ENCODE data around the gene NFATC1.

DNA sequence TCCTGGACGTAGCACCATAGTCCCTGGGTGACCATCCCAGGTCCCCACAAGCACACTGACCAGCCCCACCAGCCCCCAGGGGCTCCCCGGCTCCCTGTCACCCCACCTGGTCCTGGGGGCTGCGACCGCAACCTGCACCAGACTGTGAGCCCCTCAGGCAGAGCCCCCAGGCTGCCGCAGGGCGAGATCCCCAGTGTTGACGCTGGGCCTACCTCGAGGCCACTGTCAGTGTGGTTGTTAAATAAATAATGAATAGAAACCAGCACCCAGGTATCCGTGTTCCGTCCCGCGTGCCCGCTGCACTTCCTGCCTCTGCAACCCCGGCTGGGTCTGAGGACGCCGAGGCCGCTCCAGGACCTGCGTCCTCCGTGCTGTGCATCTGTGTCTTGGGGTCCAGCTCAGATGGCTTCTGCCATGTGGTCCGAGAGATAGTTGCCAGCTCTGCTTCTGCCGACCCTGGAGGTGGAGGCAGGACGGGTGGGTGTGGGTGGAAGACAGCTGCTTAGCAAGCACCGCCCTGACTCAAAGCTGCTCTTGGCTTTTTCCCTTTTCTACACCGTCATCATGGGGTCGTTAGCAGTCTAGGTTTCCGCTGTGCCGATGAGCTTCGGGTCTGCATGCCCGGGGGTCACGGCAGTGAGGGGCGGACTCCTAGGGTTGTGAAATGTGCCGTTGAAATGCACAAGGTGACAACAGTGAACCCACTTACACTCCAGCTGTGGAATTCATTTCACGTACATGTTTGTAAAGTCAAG, 74.2 kb downstream of the NFATC1 start:
- TF ChIP-seq, protein P1, sequence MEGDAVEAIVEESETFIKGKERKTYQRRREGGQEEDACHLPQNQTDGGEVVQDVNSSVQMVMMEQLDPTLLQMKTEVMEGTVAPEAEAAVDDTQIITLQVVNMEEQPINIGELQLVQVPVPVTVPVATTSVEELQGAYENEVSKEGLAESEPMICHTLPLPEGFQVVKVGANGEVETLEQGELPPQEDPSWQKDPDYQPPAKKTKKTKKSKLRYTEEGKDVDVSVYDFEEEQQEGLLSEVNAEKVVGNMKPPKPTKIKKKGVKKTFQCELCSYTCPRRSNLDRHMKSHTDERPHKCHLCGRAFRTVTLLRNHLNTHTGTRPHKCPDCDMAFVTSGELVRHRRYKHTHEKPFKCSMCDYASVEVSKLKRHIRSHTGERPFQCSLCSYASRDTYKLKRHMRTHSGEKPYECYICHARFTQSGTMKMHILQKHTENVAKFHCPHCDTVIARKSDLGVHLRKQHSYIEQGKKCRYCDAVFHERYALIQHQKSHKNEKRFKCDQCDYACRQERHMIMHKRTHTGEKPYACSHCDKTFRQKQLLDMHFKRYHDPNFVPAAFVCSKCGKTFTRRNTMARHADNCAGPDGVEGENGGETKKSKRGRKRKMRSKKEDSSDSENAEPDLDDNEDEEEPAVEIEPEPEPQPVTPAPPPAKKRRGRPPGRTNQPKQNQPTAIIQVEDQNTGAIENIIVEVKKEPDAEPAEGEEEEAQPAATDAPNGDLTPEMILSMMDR (IDR thresholded peaks at IDR 0.05; ENCODE audit: low read depth, low read length, poor library complexity, severe bottlenecking), result no peak
- TF ChIP-seq EZH2phosphoT487 (IDR thresholded peaks at IDR 0.05; ENCODE audit: borderline replicate concordance, low read length), result no peak
